GM18505 (cell line): ENCODE measurements around the gene SV2C.

Source experiments
- ATAC-seq: cut with Tn5 transposase; IDR thresholded peaks from one replicate; pipeline ENCODE4 v1.9.1; 2021; ENCODE audit not compliant: unreplicated experiment
- POLR2A ChIP-seq: IDR thresholded peaks from 4 replicates; pipeline ENCODE4 v1.6.1; 2011; ENCODE audit warnings: borderline replicate concordance; ENCODE audit not compliant: insufficient read depth, insufficient read length; ENCODE audit errors: extremely low read depth

Gene SV2C

GRCh38 chr5:76399268-76399667, 316.1 kb downstream of the SV2C start:
- no peak for ATAC-seq
- no peak for TF ChIP-seq POLR2A

- no peak for TF ChIP-seq POLR2A
- ATAC-seq: no peak
Measured at GRCh38 chr5:76400466-76400865, 317.3 kb downstream of the SV2C start.

- TF ChIP-seq POLR2A: peak; percentile 40
- no peak for ATAC-seq
Measured at GRCh38 chr5:76401801-76402250, 318.6 kb downstream of the SV2C start.

GRCh38 chr5:76402251-76402885, 319.2 kb downstream of the SV2C start:
- no peak for TF ChIP-seq POLR2A
- ATAC-seq: peak; percentile 31

GRCh38 chr5:76402886-76403765, 319.9 kb downstream of the SV2C start, which contains the start of gene IQGAP2:
TSS of gene IQGAP2 (plus strand) at chr5:76403285. CDS start at chr5:76403546, 261 bp downstream.
- peak; percentile 38 for TF ChIP-seq POLR2A
- ATAC-seq: peak; percentile 66
